A204.1 (cell line): ENCODE data around the gene TEKT4.
"Not testable (repeated sequence)": the region's sequence is repeated elsewhere in the genome, so short reads cannot be mapped to it uniquely, and the experiment has no call there.

Experiments
- FAIRE-seq: peaks from 2 replicates; lab custom pipeline; 2012; peaks lifted over from hg19 to GRCh38; lab: Jason Lieb, UNC

The TEKT4 gene, protein sequence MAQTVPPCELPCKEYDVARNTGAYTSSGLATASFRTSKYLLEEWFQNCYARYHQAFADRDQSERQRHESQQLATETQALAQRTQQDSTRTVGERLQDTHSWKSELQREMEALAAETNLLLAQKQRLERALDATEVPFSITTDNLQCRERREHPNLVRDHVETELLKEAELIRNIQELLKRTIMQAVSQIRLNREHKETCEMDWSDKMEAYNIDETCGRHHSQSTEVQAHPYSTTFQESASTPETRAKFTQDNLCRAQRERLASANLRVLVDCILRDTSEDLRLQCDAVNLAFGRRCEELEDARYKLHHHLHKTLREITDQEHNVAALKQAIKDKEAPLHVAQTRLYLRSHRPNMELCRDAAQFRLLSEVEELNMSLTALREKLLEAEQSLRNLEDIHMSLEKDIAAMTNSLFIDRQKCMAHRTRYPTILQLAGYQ

GRCh38 chr2:94871226-94872087, at the start of gene TEKT4:
Gene TEKT4 (plus strand): TSS chr2:94871430. CDS start chr2:94871580, 150 bp downstream.
- no peak for FAIRE-seq

- not testable (repeated sequence) for FAIRE-seq
These were observed 32.0 kb upstream of the TEKT4 start for GRCh38 chr2:94839224-94839623.

GRCh38 chr2:94856856-94857255, 14.4 kb upstream of the TEKT4 start:
- not testable (repeated sequence) for FAIRE-seq

DNA sequence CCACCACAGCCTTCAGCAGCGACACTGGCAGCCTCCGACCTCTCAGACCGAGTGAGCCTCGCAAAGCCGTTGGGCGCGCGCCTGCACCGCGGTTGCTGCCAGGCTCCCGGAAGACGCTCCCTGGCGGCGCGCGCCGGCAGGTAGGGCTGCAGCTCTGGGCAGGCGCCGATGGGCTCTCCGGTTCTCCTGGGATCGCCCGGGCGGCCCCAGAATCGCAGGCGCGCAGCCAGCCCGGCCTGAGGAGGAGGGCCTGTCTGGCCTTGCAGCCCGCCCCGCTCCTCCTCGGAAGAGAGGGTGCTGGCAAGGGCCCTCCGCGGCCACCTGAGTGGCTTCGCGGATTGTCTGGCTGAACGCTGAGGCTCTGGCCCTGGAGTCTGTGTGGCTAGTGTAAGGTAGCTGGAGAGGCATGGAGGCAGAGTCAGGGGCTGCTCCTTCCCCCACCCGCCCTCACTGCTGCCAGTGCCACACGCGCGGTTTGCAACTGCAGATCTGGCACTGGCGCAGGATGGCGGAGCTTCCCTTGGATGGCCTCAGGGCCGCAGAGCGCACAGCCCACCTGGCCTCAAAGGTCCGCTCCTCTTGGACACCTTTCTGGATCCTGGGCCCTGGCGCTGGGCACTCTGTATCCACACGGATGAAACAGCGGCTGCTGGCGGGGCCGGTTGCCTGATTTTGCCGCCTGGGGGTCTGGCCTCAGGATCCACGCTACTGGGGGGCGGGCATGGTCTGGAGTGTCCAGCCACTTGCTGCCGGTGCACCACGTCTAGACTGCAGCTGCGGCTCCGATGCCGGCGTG, 13.7 kb upstream of the TEKT4 start:
- not testable (repeated sequence) for FAIRE-seq

DNA sequence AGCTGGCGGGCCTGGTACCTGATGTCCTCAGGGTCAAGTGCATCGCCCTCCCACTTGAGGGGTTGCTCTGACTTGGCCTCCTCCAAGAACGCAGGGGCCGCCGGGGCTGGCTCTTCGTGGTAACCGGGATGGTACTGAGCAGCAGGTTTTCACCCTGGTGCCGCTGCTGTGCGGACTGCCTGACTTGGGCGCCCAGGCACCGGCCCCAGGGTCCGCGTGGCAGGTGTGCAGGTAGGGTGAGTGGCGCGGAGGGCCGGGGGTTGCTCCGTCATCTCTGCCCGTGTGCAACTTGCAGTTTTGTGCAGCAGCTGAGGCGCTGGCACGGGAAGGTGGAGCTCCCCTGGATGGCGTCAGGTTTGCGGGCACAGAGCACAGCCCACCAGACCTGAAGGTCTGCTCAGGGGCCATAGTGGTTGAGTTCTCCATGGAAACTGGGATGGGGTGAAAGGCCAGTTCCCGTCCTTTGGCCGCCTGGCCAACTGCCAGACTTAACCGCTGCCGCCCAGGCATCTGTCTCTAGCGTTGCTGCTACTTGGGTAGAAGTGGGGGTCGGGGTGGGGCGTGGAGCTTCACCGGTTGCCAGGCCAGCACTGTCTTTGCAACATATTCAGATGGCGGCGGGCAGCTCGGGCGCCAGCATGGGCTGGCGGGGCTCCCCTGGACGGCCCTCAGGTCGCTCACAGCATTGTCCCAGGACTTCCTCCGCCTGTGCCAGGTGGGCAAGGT, 12.9 kb upstream of the TEKT4 start:
- FAIRE-seq, result not testable (repeated sequence)

- FAIRE-seq, result no peak
These were observed 9.7 kb upstream of the TEKT4 start for GRCh38 chr2:94861308-94862152.

DNA sequence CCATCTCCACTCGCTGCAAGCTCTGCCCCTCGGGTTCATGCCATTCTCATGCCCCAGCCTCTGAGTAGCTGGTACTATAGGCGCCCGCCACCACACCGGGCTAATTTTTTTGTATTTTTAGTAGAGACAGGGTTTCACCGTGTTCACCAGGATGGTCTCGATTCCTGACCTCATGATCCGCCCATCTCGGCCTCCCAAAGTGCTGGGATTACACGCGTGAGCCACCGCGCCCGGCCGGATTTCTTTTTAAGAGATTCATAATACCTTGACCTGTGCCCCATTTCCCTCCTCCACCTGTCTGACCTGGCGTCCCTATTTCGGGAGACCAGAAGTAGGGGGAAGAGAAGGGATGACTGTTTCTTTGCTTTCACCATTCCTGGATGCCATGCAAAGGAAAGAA, 8.3 kb upstream of the TEKT4 start:
- not testable (repeated sequence) for FAIRE-seq

DNA sequence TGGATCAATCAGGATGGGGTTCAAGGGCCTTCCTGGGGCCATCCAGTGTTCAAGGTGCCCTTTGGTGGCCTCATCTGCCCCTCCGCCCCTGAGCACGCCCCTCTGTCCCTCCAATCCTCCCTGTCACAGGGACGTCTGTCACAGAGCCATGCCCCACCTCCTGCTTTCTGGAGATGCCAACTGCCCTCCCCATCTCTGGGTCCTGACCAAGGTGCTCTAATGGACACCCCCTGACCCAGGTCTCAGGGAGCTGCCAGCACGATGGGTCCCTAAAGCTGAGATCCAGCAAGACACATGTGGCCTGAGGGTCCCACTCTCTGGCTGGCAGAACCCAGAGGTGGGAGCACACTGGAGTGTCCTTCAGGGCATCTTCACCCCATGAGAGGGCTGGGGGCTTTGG, 2.1 kb upstream of the TEKT4 start:
- FAIRE-seq, result no peak

GRCh38 chr2:94869552-94870439, 1.4 kb upstream of the TEKT4 start:
- FAIRE-seq, result no peak

DNA sequence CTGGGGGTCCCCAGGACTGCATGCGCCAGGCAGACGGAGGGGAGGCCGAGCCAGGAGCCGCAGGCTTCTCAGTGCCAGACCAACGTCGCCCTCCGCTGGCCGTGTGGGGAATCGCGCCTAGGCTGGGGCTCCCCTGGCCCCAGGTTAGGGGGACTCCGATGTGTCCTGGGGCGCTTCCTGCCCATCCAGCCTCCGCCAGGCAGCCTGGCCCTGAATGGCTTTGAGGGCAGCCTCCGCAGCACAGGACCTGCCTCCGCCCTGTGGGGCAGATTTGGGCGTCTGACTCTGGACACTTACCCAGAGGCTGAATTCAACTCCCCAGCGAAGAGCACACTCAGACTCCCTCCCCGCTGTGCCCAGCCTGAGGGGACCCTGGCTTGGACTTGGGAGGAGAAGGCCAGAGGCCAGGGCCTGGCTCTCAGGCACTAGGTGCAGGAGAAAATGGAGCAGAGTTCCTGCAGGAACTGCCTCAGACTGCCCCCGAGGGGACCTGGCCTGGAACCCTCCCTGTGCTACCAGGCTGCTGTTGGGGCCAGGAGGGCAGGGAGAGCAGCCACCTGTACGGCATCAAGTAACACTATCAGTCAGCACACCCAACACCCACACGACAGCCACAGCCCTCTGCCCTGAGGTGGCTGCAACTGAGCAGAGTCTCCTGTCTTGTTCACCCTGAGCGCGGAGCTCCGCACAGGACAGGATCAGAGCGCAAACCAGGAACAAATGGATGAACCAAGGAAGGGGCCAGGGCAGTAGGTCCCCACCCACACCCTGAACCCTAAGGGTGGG, 597 bp upstream of the TEKT4 start:
- no peak for FAIRE-seq

GRCh38 chr2:94872088-94872618, 923 bp downstream of the TEKT4 start:
- FAIRE-seq, result no peak

DNA sequence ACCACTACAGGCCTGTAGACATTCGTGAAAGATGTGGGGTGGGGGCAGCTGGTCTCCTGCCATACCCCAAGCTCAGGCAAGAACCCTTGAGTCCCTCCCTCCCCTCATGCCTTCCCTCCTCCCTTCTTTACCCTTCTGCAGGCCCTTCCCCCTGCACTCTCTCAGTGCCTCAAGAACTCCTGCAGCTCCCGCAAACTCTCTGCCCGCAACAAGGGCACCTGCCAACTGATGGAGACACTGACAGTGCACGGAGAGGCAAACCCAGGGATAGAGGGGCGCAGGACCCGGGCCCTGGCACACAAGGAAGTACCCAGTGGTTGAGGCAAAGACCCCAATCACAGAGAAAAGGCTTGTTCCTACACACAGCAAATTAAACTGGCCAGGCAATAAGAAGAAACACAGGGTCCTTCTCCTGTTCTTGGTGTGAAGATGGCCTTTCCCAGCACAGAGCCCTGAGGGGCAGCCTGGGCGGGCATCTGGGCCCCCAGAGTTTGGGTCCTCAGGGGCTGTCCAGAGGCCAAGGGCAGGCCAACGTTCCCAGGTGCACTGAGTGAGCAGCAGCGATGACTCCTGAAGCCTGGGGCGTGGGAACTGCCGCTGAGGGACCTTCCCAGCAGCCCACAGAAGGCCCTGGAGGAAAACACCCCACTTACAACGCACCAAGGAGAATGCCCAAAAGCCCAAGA, 1.6 kb downstream of the TEKT4 start:
- no peak for FAIRE-seq

DNA sequence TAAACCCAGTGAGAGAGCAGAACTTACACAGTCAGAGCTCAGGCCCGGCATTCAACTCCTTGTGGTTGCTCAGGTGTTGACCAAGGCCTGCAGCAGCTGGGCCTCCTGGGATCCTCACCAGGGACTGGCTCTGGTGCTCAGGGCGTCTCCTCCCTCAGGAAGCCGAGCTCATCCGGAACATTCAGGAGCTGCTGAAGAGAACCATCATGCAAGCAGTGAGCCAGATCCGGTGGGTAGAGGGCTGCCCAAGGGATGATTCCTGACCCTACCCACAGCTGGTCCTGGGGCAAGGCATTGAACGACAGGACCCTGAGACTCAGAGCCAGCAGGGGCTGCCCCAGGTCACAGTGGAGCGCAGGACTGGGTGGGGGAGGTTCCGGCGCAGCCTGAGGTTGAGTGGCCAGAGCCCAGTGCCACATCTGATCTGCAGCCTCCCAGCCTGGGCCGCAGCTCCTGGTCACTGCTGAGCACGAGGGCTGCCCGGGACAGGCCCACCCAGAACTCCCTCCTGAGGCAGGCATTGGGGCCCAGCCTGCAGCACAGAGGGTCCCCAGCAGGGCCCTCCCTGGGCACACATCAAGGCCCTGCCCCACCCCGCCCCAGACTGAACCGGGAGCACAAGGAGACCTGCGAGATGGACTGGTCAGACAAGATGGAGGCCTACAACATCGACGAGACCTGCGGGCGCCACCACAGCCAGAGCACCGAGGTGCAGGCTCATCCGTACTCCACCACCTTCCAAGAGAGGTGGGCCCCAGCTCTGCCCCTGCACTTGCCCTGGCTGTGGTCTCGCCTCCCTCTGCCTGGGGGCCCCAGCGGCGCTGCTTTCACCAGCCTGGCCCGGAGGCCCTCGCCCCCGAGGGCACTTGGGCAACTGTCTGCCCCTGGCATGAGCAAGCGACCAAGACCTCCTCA, 2.4 kb downstream of the TEKT4 start:
- FAIRE-seq, result no peak

- FAIRE-seq, result no peak
These were observed 3.2 kb downstream of the TEKT4 start for GRCh38 chr2:94874277-94874997.

- no peak for FAIRE-seq
These were observed 4.0 kb downstream of the TEKT4 start for GRCh38 chr2:94875064-94875819.
